ENCODE measurements around the gene HRH4.

Gene HRH4

DNA sequence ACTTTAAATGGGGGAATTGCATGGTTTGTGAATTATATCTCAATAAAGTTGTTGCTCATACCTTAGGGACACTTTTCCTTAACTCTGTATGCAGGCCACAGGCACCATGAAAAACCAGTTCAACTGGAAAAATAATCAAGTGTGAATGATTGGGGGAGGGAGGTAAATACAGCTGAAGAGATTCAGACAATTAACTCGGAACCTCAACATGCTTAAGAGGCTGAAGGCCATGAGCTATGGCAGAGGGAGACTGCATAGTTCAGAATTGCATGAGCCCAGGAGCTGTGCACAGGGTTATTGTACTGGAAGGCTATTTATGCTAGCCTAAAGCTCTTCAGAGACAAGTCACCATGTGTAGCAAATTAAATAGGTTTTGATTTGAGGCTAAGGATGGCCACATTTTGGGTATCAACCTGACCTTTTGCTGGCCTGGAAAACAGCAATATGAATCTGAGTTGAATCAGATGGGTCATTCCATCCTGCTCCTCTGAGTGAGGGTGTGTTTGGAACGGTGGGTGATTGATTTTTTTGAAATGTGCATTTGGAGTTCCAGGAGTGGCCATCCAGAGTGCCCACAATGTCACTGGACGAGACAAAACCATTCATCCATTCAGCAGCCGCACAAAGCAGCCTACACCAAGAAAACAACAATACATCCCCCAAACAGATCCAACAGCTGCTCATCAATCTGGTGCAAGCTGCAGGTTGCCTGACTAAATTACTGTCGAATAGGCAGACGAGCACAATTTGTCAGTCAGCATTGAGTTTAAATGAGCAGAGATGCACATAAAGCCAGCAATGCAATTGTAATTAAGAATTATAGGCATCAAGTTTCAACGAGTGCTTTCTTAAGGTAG, 42.5 kb downstream of the HRH4 start:
- DNase-seq: no peak

DNA sequence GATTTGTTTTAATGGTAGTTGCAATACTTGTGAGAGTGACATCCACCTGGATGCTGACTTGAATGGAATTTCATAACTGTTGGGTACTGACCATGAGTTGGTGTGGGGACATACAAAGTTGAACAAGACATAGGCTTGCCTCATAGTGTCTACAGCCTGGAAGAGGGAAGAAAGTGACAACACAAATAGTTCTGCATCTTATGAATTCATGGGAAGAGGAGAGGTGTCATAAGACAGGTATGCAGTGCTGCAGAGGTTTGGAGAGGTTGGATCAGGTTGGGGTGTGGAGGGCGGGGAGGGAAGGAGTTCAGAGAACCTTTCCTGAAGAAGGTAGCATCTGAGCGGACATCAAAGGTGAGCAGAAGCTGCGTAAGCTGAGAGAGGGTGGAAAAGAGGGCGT, 44.0 kb downstream of the HRH4 start:
- DNase-seq: no peak

DNA sequence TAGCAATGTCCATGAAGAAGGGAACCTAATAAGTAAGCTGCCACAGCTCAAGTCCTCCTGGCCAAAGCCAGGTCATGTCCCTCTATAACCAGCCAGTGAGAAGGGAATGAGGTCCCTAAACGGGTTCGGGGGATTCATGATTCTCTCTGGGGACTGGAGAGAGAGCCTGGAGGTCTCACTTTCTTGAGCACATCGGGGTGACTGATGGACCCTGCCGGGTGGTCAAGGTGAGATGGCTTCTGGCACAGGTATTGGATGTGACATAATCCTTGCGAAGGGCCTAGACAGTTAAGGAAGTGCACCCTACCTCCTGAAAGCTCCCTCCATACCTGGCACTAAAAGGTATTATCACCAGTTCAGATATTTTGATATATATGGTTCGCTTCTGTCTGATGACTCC, 45.7 kb downstream of the HRH4 start:
- DNase-seq: no peak

DNA sequence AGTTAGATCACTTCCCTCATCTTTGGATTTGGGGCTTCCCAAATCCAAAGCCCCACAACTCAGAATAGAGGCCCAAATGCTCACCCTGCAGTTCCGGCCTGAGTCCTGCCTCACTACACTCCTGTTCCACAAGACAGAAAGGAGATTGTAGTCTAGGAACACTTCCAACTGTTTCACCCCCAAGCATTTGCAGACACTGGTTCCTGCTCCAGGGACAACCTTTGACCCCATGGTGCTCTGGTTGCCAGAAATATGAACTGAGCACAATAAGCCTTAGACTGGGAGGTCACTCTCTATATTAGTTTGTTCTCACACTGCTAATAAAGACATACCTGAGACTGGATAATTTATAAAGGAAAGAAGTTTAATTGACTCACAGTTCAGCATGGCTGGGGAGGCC, 49.0 kb downstream of the HRH4 start:
- no peak for DNase-seq

DNA sequence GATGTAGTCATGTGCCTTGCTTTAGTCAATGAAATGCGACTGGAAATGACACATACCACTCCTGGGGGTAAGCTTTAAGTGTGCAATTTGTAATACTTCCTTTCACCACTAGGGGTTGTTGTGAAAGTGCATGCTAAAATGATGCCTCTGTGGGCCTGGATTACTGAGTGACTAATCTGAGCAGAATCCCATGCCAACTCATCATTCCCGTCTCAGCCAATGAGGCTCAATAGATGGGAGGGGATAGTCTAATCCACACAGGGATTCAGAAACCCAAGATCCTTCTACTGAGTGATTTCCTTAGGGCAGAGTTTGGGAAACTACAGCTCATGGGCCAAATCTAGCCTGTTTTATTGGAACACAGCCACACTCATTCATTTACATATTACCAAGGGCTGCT, 54.0 kb downstream of the HRH4 start:
- DNase-seq: no peak

DNA sequence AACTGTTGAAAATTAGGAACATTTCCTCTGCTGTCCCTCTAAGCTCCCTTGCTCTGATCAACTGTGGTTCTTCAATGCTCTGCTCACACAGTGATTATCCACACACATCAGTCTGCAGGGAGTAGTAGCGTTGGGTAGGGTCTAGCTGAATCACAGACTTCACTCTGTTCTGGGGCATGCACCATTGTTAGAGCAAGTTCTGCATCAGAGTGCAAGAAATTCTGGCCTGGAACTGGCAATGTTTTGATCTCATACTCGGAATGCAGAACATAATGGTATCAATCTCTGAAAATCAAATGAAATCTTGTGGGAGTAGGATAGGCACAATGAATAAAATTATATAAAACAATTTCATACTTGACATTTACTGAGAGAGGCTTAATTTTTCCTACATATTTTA, 55.3 kb downstream of the HRH4 start:
- DNase-seq: no peak

DNA sequence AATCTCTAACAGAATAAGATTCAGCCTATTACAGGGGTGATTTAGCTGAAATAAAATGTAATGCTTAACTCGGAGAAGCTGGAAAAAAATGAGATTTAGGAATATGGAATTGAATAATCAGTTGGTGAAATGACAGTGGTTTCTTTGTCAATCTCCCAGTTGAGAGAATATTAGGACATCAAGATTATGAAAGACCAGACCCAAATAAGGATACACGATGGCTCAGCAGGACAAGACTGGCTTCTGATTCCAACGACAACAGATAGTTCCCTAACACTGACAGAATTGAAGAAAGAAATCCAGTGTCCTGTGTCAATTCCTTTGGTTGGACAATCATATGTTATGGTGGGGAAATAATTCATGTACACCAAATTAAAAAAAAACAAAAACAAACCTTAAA, 55.8 kb downstream of the HRH4 start:
- DNase-seq: no peak

DNA sequence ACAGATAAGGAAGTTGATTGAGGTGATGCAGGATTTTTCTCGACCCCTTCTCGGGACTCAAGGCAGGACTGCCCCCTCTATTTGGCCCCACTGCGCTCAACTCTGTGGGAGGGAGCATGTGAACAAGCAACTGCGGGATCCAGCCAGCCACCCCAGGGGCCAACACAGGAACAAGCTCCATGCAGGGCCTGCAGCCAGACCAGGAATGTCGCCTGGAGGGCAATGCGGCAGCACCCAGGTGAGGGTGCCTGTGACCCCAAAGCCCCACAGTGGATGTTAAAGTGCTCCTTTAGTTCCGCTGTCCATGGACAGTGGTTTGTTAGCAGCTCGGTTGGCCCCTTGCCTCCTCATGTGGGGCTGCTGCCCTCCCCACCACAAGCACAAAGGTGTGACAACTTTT, 57.1 kb downstream of the HRH4 start:
- no peak for DNase-seq

DNA sequence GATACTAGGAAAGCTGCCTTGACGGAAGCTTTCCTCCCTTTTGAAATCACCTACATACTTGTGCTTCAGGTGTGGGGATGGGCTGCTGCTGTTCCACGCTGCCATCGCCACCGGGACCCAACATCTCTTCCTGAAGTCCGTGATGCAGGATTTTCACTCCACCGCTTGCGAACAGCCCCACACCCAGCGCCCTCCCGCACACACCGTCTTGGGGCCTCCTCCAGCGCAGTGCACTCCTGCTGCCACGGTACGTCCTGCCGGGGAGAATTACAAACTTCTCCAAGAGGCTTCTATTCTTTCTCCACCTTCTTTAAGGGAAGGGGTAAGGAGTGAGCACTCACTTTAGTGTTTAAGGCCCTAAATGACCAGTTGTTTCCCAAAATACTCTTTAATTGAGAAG, 58.2 kb downstream of the HRH4 start:
- DNase-seq: no peak
